IPS-18a (cell line): ENCODE data around the gene EEPD1.

Experiments
- H3K27ac ChIP-seq: one replicate; pipeline ENCODE4 v1.5.1; 2013; ENCODE audit warnings: low read length
- H3K27me3 ChIP-seq: one replicate; pipeline ENCODE4 v1.6.1; 2013; ENCODE audit warnings: mild to moderate bottlenecking, low read length; ENCODE audit not compliant: control insufficient read depth, insufficient read depth
- H3K36me3 ChIP-seq: one replicate; pipeline ENCODE4 v1.6.1; 2013; ENCODE audit warnings: low read depth, low read length; ENCODE audit not compliant: control insufficient read depth
- H3K4me1 ChIP-seq: one replicate; pipeline ENCODE4 v1.6.1; 2013; ENCODE audit warnings: low read depth, low read length; ENCODE audit not compliant: control insufficient read depth
- H3K4me3 ChIP-seq: one replicate; pipeline ENCODE4 v1.5.1; 2013; ENCODE audit warnings: low read length
- H3K9ac ChIP-seq: one replicate; pipeline ENCODE4 v1.6.1; 2013; ENCODE audit warnings: mild to moderate bottlenecking, low read length, moderate library complexity
- H3K9me3 ChIP-seq: one replicate; pipeline ENCODE4 v1.6.1; 2013; ENCODE audit warnings: low read depth, low read length; ENCODE audit not compliant: control insufficient read depth

Gene EEPD1

DNA sequence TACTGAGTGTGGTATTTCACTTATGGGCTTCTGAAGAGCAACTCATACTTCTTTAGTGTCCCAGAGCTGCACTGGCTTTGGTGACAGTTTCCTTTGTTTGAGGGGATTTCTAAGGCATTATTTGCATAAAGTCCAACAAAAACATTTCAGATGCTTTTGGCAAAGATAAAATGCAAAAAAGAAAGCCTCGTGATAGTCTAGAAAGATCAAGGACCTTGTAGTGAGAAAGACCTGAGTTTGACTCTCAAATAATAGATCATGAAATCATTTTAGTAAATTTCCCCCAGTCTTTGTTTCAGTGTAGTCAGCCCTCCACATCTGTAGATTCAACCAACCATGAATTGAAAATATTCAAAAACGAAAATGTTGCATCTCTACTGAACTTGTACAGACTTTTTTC lies 107.4 kb downstream of the EEPD1 start:
- Histone ChIP-seq H3K4me1 (peaks cover 12% of the 10 kb centered on the region), H3K27me3 (no peaks in the 10 kb centered on the region), H3K36me3 (no peaks in the 10 kb centered on the region), H3K4me3 (no peak overlapping the region), H3K27ac (no peak overlapping the region), H3K9me3 (no peaks in the 10 kb centered on the region), H3K9ac (no peak overlapping the region)

DNA sequence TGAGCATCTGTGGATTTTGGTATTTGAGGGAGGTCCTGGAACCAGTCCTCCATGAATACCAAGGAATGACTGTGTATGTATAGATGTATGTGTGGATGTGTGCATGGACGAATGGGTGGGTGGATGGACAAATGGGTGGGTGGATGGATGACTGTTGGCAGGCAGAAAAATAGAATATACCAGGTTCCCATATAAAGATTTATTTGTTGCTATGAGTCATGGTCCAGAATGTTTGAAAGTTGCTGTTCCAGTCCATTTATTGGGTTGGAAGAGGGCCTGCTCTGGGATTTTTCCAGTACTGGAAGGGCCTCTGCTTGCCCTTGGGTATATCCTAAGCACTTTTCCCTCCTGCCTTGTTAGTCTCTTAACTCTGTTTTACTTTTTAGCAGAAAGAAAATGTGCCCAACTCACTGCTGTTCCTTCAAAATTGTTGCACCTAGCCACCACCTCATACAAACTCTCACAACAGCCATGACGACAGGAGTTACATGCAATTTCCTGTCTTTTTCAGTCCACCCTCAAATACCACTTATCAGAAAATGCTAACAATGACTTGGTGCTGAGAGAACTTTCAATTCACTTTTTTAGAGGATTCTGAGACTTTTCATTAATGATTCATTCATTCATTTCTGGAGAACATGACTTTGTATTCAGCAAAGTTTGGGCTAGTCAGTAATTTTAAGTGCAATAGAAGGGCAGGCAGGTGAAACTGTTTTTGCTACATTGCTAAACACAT lies 108.1 kb downstream of the EEPD1 start:
- H3K4me1 ChIP-seq = peaks cover 12% of the 10 kb centered on the region

DNA sequence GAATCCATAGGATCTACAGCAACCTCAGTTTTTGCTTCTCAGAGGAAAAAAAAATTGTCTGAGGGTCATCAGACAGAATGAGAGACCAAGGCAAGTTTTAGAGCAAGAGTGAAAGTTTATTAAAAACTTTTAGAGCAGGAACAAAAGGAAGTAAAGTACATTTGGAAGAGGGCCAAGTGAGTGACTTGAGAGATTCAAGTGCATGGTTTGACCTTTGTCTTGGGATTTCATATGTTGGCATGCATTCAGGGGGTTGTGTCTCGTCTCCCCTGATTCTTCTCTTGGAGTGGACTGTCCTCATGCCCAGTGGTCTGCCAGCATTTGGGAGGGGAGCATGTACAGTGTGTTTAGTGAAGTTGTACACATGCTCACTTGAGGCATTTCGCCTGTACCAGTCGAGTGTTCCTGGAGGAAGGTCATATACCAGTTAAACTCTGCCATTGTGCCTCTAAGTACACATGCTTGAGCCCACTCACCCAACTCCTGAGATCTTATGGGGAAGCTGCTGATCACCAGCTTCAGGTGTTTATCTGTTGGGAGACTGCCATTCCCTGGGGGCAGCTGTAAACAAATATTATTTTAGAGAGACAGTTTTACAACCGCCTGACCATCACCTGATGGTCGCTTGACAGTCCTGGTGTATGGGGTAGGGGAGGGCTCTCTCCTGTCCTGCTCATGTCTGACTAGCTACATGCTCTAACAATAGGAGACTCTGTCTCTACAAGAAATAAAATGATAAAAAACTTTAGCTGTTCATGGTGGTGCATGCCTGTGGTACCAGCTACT lies 109.4 kb downstream of the EEPD1 start:
- H3K9ac ChIP-seq = no peak overlapping the region
- peaks cover 12% of the 10 kb centered on the region for H3K4me1 ChIP-seq

More for the DNA sequence above, 108.1 kb downstream of the EEPD1 start:
- H3K27me3 ChIP-seq = no peaks in the 10 kb centered on the region
- no peaks in the 10 kb centered on the region for H3K36me3 ChIP-seq
- no peak overlapping the region for H3K9ac ChIP-seq
- no peaks in the 10 kb centered on the region for H3K9me3 ChIP-seq
- H3K4me3 ChIP-seq = no peak overlapping the region
- no peak overlapping the region for H3K27ac ChIP-seq

DNA sequence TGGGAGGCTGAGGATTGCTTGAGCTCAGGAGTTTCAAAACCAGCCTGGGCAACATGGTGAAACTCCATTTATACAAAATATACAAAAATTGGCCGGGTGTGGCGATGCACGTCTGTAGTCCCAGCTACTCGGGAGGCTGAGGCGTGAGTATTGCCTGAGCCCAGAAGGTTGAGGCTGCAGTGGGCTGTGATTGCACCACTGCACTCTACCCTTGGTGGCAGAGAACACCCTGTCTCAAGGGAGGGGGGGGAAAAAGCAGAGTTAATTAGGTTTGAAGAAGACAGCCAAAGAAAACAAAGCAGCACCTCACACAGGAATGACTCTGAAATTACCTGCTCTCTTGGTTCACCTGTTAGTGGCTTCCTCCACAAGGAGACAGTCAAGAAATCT lies 110.0 kb downstream of the EEPD1 start:
- Histone ChIP-seq H3K9me3 (no peaks in the 10 kb centered on the region), H3K4me1 (peaks cover 9% of the 10 kb centered on the region), H3K27ac (no peak overlapping the region), H3K9ac (no peak overlapping the region), H3K4me3 (no peak overlapping the region), H3K36me3 (no peaks in the 10 kb centered on the region), H3K27me3 (no peaks in the 10 kb centered on the region)

More for the DNA sequence above, 109.4 kb downstream of the EEPD1 start:
- no peaks in the 10 kb centered on the region for H3K27me3 ChIP-seq
- H3K9me3 ChIP-seq = no peaks in the 10 kb centered on the region
- no peaks in the 10 kb centered on the region for H3K36me3 ChIP-seq
- no peak overlapping the region for H3K27ac ChIP-seq
- H3K4me3 ChIP-seq = no peak overlapping the region

DNA sequence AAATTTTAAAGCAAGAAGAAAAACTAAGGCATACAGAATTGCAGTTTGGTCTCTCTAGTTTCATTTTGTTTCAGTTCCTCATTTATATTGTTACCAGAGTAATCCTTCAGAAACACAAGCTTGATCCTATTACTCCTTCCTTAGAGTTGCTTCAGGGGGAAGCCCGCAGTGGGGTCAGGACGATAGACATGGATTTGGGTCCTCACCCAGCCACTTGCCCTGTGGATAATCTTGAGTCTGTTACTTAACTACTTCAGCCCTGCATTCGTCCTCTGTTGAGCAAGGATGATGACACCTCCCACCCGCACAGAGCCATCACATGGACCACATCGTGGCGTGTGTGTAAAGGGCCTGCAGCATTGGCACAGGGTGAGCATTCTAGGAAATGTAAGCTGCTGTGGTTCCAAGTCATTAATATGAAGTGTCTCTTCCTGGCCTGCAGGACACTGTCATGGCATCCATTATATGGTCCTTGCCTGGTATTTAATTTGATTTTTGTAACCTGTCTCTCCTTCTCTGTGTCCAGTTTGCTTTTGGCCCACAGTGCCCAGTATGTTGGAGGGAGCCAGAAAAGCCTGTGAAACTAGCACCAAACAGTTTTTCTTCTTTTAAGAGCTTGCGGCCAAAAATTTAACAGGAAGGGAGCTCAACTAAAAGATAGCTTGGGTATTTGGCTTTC lies 111.2 kb downstream of the EEPD1 start:
- Histone ChIP-seq H3K27ac (no peak overlapping the region), H3K27me3 (no peaks in the 10 kb centered on the region), H3K4me3 (no peak overlapping the region), H3K4me1 (peaks cover 3% of the 10 kb centered on the region), H3K9me3 (no peaks in the 10 kb centered on the region), H3K9ac (no peak overlapping the region), H3K36me3 (no peaks in the 10 kb centered on the region)

DNA sequence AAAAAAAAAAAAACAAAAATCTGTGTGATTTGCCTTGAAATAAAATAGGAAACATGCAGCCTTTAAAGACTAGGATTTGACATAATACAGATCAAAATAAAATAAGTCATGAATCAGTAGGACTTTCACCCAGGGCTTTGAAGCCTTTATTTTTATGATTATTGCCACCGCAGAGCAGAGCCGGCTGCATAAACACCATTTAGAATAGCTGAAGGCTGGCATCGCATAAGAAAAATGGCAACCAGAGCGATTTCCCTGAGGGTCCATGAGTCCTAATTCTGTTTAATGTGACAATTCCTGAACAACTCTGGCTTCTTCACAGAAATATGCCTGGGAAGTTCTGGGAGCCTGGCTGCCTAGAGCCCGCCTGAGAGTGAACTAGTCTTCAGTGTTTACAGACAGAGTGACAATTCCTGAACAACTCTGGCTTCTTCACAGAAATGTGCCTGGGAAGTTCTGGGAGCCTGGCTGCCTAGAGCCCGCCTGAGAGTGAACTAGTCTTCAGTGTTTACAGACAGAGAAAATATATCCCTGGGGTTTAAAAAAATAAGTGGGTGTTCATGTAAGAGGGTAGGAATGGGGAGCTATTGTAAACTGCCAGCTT lies 112.0 kb downstream of the EEPD1 start:
- Histone ChIP-seq H3K4me1 (peaks cover 3% of the 10 kb centered on the region), H3K36me3 (no peaks in the 10 kb centered on the region), H3K27ac (no peak overlapping the region), H3K9me3 (no peaks in the 10 kb centered on the region), H3K27me3 (no peaks in the 10 kb centered on the region), H3K9ac (no peak overlapping the region), H3K4me3 (no peak overlapping the region)

DNA sequence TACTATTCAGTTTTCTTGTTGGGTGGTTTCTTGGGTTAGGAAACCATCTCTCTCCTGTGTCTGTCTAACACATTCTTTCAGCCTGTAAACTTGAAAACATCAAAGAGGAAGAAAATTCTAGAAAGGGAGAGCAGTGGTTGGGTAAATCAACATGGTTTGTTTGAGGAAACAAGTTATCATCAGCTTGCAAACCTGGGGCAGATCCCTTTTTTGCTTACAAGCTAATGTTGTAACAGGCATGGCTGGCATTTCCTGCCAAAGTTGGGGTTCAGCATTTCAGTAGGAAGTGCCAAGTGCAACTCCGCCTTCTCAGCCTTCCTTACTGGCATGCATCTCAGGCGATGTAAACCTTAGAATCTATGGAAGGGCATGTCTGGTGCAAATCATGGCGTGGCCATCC lies 112.6 kb downstream of the EEPD1 start:
- no peaks in the 10 kb centered on the region for H3K27me3 ChIP-seq
- no peaks in the 10 kb centered on the region for H3K9me3 ChIP-seq
- H3K4me1 ChIP-seq = peaks cover 3% of the 10 kb centered on the region
- H3K27ac ChIP-seq = no peak overlapping the region
- no peak overlapping the region for H3K9ac ChIP-seq
- H3K4me3 ChIP-seq = no peak overlapping the region
- no peaks in the 10 kb centered on the region for H3K36me3 ChIP-seq

DNA sequence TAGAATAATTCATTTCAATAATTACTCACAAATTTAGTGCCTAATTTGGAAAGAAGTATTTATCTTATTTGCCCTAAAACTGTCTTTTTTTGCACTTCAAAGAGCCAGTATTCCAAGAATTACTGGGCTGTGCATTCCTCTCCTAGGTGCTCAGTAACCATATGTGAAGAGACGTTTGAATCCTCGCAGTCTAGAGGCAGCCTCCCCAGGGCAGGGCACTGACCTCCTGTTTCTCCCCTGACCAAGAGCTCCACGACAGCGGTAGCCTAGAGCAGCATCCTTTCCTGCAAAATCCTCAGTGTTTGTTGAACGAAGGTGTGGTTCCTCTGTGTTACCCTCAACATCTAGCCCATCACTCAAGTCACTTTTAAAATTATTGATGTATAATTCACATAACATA lies 113.1 kb downstream of the EEPD1 start:
- Histone ChIP-seq H3K9me3 (no peaks in the 10 kb centered on the region), H3K4me3 (no peak overlapping the region), H3K36me3 (no peaks in the 10 kb centered on the region), H3K27ac (no peak overlapping the region), H3K4me1 (peaks cover 3% of the 10 kb centered on the region), H3K9ac (no peak overlapping the region), H3K27me3 (no peaks in the 10 kb centered on the region)

DNA sequence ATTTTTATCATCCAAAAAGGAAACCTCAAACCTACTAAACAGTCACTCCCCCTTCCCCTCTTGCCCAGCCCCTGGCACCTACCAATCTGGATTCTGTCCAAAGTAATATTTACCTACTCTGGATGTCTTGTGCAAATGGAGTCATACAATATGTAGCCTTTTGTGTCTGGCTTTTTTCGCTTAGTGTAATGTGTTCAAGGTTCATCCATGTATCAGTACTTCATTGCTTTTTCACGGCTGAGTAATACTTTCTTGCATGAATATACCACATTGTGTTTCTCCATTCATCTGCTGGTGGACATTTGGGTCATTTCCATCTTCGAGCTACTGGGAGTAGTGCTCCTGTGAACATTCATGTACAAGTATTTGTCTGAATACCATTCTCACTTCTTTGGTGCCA lies 113.6 kb downstream of the EEPD1 start:
- H3K4me3 ChIP-seq = no peak overlapping the region
- H3K27ac ChIP-seq = no peak overlapping the region
- peaks cover 3% of the 10 kb centered on the region for H3K4me1 ChIP-seq
- no peaks in the 10 kb centered on the region for H3K27me3 ChIP-seq
- H3K9ac ChIP-seq = no peak overlapping the region
- H3K36me3 ChIP-seq = no peaks in the 10 kb centered on the region
- H3K9me3 ChIP-seq = no peaks in the 10 kb centered on the region

DNA sequence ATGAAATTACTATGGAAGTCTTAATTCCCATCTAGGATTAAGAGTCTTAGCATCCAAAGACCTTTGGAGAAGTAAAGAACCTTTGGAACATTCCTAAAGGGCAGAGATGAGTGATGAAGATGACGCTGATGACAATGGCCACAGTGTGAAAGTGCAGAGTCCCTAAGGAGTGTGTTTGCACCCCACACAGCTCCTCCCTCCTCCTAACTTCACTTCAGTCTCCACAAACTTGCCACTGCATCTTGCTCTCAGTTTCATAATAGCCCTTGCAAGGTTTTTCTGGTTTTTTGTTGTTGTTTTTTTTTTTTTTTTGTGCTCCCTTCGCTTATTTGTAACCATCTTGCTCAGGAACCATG lies 119.1 kb downstream of the EEPD1 start:
- Histone ChIP-seq H3K4me3 (no peak overlapping the region), H3K27me3 (no peaks in the 10 kb centered on the region), H3K9me3 (no peaks in the 10 kb centered on the region), H3K36me3 (no peaks in the 10 kb centered on the region), H3K4me1 (peaks cover 22% of the 10 kb centered on the region), H3K27ac (no peak overlapping the region), H3K9ac (no peak overlapping the region)

DNA sequence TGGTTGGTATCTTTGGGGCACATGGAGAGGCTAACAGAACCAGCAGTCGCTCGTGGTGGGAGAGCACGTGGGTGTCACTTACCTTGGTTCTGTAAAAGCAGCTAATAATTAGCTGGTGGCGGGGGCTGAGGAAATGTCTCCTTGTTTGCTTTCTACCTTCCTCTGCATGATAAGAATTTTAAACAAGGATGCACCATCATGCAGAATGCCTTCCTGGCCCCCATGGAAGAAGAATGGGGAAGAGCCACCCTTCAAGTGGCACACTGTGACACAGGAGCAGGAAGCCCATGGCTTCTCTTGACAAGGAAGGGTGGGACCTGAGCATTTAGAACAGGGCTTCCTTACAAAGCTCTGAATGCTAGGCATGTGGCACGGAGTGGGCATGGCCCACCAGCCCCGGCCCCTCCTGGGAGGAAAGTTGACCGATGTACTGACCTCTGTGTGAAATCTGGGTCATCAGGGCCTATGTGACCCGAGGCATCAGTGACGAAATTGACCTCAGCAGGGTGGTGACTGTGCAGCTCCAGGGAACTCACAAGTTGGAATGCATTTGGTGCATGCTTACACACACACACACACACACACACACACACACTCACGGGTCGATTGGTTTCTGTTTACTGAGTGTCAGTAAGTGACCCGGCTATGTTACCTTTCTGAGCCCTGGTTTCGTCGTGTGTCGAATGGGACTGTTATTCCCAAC lies 119.7 kb downstream of the EEPD1 start:
- Histone ChIP-seq H3K27ac (no peak overlapping the region), H3K9ac (no peak overlapping the region), H3K4me3 (no peak overlapping the region), H3K4me1 (peaks cover 28% of the 10 kb centered on the region), H3K9me3 (no peaks in the 10 kb centered on the region), H3K27me3 (no peaks in the 10 kb centered on the region), H3K36me3 (no peaks in the 10 kb centered on the region)
